HG03159 (cell line): Measurements from ENCODE around the gene PADI1.
"Not testable (repeated sequence)": the region's sequence is repeated elsewhere in the genome, so short reads cannot be mapped to it uniquely, and the experiment has no call there.

Source experiments
- ATAC-seq: cut with Tn5 transposase; IDR thresholded peaks from one replicate; pipeline ENCODE4 v1.9.1; 2021; ENCODE audit warnings: mild to moderate bottlenecking, moderate library complexity; ENCODE audit not compliant: unreplicated experiment

The PADI1 gene

DNA sequence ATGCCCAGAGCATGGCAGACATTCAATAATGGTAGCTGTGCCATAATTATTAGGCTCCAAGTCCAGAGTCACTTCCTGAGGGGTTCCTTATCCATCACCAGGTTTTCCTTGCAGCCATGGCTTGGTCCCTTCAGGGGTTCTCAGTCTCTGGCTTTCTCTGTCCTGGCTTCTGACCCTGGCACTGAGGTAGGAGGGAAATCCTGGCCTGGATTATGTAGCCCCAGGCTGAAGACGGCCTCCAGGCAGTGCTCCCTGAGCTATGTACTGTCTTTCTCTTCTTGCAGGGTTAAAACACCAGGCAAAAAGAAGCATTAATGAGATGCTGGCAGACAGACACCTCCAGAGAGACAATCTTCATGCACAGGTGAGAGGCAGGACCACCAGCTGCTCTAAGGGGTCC is 34.5 kb downstream of the PADI1 start:
- no peak for ATAC-seq

DNA sequence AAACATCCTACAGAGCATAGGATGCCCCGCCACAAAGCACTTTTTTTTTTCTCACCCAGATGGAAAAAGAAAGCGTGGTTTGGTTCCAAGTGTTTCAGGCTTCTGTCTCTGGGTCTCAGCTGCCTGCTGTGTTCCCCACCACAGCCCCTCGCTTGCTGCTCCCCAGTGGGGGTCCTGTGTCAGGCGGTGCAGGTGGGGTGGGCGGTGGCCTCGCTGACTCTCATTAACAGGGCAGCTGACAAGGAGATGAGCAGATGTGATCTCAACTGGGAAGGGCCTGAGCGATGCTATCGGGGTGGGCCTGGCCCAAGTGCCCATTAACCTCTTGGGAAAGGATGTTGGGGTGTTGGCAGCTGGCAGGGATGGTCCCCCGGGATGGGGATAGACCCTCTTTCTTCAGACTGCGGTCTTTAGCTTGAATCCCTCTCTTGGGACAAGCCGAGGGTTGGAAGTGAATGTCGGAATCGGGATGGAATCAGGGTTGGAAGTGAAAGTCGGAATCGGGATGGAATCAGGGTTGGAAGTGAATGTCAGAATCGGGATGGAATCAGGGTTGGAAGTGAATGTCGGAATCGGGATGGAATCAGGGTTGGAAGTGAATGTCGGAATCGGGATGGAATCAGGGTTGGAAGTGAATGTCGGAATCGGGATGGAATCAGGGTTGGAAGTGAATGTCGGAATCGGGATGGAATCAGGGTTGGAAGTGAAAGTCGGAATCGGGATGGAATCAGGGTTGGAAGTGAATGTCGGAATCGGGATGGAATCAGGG is 36.3 kb downstream of the PADI1 start:
- ATAC-seq, result not testable (repeated sequence)

DNA sequence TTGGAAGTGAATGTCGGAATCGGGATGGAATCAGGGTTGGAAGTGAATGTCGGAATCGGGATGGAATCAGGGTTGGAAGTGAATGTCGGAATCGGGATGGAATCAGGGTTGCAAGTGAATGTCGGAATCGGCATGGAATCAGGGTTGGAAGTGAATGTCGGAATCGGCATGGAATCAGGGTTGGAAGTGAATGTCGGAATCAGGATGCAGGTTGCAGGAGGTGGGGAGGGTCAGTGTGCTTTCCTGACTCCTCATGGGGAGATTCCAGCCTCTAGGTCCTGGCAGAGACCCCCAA is 36.8 kb downstream of the PADI1 start:
- not testable (repeated sequence) for ATAC-seq

DNA sequence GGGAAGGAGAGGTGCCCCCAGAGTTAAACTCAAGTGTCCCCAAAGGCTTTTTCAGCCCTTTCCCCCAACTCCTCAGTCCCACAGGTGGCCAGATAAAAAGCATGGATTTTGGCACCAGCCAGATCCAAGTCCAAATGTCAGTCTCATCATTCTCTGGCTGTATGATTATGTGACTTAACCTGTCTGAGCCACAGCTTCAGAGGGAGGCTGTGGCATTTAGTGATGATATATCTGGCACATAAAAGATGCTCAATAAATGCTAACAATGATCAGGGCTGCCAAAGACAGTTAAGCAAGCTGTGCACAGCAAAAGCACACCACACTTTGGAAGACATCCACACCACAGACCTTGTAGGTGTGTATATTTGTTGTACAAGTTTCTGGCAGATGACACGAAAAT is 38.3 kb downstream of the PADI1 start:
- ATAC-seq, result no peak

DNA sequence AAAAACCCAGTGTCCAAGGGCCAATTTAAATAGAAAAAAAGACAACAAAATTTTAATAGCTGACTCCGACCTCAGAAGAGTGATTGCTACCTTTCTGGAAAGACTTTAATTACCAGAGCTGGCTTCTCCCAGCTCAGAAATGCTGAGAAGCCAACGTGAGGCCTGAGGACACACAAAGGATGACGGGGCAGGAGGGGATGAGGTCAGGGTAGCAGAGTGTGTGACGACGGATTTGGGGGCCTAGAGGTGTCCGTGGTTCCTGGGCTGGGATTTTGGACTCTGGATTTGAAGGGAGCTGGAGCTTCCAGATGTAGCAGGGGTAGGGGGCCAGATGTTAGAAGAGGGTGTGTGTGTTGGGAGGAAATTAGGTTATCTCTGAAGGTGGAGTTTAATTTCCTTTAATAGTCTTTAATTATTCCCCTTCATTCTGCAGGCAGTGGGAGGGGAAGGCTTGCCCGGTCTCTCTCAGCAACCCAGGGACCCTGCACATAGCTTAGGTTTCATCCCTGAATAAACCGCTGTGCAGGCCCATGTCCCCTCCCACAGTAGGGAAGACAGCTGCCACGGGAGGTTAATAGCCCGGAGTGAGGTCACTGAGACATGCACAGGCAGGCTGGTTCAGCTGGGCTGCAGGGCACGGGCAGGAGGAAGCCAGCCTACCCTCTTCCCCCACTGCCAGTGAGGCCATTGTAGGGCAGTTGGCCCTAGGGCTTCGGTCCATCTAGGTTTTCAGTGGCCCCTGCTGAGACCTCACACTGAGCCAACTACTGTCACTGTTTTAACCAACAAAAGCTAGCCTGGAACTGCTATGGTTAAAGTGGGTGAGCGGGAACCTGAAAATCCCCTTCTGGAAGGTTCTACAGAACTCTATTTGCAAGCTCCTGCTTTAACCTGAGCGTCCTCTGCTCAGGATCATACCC is 40.2 kb downstream of the PADI1 start:
- ATAC-seq, result no peak

DNA sequence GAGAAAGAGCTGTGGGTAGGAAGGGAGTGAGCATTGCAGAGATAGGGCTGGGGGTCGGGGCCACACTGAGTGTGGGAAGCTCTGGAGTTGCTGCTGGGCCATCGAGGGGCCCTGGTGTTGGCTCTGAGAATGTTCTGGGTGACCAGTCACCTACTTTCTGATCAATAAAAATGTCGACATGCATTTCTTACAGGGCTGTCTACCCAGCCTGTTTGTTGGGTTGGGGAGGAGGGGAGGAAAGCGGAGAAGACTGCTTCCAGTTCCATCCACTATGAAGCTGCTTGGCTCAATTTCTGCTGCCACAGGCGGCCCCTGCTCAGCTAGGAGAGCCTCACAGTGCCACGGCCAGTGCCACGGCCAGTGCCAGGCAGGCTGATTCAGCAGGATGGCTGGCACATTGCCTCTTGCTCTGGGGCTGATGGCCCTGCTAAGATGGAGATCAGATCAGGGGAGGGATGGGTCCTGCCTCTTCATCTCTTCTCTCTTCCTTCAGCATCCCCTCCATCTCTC is 40.9 kb downstream of the PADI1 start:
- no peak for ATAC-seq

DNA sequence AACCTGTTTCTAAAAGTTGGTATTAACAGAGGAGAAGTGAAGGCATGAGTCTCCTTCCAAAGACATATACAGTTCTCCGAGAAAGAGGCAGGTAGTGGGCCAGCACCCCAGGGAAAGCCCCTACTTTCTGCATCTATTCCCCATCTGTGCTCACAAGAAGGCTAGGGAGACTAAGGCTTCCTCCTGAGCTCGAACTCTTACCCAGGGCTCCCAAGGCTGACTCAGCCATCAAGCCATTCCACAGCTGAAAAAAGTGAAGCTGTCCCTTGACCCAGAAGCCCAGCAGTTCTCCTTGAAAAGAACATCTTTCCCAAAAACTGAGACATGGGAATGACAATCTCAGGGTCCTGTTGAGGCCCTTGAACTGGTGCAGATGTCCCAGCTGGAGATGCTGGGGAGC is 42.0 kb downstream of the PADI1 start:
- ATAC-seq, result no peak

DNA sequence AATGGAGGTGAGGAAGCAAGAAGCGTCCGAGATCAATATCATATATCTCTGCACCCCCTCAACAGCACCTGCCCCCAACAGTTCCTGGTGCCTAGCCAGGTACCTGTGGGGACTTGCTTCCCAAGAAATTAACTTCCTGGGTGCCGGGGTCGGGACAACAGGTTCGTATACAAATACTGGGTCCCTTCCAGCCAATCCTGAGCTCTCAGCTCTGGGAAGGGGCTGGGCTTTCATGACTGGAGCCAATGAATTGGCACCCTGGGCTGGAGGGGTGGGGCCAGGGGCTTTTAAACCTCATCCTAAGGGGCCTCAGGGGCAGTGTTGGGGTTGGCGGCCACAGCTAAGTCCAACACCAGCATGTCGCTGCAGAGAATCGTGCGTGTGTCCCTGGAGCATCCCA is 43.9 kb downstream of the PADI1 start, which contains the start of gene PADI3:
Gene PADI3 (plus strand): TSS at position 318 of the 400 bp plus-strand sequence. CDS start 40 bp downstream, at position 358.
- no peak for ATAC-seq

DNA sequence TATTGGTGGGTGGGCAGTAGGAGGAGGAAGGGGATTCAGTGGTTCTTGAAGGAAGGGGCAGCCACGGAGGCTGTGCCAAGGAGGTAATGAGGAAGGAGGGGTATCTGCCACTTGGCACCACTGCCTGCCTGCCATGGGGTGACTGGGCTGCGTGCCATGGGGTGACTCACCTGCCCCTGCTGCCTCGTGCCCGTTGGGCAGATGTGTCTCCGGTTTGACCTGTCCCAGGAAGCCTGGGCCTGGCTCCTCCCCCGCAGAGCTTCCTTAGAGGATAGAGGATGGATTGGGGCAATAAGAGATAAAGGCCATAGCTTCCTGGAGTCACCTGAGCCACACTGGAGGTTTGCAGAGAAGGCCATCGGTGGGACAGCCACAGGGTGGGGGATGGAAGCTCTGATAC is 45.7 kb downstream of the PADI1 start:
- no peak for ATAC-seq

DNA sequence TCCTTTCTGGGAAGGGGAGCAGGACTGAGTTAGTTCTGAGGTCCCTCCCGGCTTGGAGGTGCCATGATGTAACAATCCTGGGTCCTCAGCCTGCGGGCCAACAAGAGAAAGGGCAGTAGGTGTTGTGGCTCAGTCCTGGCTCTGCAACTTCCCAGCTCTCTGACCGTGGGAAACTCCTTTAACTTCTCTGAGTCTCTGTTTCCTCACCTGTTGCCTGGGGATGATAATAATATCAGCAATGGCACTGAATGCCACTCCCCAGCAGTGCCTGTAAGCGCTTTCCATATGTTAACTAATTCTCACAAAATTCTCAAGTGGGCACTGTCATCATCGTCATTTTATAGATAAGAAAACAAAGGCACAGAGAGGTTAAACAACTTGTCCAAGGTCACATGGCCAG is 46.3 kb downstream of the PADI1 start:
- no peak for ATAC-seq

DNA sequence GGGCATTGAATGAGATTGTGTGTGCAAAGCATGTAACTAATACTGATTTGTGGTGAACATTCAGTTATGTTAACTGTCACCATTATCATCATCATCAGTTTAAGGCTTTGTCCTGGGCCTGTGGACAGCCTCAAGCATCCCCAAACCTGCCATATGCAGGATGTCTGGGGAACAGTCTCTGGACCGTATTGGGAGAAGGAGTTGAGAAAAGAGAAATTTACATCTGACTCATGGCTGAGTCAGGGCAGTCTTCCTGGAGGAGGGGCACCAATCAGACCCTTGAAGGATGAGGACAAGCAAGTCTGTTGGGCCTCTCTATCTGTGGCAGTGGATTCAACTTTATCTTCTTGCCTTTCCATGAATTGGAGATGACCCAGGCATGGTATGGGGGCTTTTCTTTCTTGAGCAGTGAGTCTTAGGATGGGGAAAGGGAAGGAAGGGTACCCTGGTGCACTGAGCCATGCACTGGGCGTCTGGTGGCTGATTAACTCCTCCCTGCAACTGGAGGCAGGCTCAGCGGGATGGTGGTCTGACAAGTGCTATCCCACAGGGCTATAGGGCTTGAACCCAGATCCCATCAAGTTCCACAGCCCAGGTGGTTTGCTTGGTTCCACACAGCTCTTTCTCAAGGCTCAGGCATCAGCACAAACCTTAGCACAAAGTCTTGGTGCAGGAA is 46.9 kb downstream of the PADI1 start:
- ATAC-seq, result no peak

DNA sequence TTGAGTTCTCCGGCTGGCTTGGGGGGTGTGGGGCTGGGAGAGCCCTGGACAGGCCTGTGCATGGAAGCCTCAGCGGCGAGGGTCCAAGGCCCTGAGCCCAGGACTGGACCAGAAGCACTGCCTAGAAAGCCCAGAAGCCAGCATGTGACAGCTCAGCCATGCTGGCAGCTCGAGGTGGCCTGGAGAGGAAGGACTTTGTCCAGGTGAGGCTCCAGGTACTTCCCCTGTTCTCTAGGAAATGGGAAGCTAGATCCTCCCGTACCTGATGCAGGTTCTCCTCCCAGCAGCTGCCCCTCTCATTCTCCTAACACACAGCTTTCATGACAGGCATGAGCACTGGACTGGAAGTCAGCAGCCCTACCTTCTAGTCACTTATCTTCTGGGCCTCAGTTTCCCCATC is 50.4 kb downstream of the PADI1 start:
- no peak for ATAC-seq

DNA sequence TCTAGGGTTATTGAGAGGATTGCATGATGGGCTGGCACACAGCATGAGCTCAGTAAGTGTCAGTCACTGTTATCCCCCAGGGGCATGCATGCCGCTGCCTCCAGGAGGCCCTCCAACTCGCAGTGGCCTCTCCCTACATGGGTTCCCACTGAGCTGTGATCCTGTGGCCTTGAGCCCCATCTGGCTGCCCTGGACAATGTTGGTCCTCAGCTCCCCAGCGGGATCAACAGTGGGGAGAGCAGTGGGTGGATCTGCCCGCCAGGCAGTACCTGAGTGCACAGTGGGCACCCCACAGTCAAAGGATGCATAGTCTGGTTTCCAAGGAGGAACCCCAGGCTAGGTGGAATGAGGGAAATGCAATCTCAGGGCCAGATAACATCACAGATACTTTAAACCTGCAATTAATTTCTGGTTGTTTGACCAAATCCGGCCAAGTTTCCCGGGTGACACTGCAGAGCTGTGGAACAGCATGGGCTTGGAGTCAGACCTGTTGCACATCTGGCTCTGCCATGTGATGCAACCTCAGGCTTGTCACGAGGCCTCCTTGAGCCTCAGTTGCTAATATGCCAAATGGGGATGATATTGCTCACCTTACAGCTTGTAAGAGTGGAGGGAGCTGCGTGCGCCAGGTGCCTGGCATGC is 53.3 kb downstream of the PADI1 start:
- no peak for ATAC-seq

DNA sequence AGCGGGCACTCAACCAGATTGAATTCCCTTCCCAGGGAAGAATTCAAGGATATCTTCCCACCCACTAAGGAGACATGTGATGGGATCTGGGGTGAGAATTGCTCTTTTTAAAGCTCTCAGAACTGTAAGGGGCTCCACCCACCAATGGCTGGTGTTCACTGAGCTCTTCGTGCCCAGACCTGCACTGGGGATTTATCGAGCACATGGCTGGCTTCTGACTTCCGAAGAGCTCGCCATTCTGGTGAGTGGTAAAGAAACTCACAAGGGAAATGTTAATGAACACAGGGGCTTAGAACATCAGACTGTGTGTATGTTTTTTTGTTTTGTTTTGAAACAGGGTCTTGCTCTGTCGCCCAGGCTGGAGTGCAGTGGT is 53.8 kb downstream of the PADI1 start:
- ATAC-seq, result no peak

DNA sequence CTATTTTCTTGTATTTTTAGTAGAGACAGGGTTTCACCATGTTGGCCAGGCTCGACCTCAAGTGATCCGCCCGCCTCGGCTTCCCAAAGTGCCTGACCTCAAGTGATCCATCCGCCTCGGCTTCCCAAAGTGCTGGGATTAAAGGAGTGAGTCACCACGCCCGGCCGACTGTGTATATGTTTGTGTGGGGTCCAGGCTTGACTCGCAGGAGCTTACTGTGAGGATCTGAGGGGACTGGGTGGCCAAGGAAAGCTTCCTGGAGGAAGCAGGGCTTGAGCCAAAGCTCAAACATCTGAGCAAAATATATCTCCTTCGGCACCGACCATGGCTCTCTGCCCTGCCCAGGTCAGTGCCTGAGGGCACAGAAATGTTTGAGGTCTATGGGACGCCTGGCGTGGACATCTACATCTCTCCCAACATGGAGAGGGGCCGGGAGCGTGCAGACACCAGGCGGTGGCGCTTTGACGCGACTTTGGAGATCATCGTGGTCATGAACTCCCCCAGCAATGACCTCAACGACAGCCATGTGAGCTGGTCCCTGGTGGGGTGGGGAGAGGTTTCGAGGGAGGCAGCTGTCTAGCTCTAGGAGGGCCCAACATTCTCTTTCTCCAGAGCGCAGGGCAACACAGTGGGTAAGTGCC is 54.4 kb downstream of the PADI1 start:
- no peak for ATAC-seq

DNA sequence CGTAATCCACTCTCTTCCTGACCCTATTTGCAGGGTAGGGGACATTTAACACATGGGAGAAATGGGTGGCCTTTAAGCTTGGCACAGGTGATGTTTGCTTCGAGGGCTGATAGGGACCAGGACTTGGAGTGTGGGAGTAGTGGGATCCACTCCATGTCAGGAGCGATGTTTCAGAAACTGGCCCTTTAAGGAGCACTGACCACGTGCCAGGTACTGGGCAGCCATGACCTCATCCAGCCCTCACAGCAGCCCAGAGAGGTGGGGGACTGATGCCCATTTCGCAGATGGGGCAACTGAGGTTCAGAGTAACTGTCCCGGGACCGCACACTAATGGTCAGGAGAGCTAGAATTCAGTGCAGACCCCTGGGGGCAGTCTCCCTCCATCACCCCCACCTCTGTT is 55.3 kb downstream of the PADI1 start:
- ATAC-seq, result no peak

DNA sequence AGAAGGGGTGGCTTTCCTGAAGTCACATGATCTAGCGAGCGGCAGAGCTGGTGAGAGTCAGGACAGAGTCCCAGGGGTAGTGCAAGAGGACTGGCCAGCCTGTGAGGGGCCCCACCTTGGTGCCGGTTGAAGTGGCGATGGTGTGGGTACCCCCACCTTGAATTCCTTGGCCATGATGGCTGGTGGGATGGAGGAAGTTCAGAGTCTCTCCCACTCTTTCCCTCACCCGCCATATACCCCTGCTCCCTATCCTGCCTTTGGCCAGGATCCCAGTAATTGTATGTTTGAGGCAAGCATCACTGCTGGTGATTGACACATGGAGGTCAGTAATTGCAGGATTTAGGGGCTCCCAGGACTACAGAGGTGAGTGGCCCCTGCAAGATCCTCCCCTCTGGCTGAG is 55.8 kb downstream of the PADI1 start:
- ATAC-seq, result no peak

DNA sequence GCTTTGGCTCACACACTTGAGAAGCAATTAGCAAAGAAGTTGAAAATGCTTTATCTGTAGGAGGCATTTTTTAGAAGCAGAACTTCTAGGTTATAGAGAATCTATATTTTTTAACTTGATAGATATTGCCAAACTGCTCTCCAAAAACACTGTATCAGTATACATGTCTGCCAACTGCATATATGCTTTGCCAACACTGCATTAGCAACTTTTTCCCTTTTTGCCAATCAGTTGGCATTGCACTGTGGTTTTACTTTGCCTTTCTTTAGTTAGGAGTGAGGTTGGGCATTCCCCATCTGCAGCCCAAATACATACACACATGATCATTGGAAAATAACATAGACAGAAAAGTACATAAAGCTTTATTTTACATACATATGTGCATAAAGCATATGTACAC is 59.0 kb downstream of the PADI1 start:
- ATAC-seq, result no peak

DNA sequence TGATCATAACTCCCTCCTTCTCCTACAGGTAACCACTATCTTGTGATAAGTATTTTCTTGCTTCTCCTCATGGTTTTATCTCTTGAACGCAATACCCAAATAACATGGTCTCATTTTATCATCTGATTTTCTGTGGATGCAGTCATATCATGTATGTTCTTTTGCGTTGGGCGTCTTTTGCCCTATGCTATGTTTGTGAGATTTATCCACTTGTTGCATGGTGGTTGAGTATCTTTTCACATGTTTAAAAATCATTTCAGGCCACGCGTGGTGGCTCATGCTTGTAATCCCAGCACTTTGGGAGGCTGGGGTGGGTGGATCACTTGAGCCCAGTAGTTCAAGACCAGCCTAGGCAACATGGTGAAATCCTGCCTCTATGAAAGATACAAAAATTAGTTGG is 59.5 kb downstream of the PADI1 start:
- ATAC-seq, result no peak

DNA sequence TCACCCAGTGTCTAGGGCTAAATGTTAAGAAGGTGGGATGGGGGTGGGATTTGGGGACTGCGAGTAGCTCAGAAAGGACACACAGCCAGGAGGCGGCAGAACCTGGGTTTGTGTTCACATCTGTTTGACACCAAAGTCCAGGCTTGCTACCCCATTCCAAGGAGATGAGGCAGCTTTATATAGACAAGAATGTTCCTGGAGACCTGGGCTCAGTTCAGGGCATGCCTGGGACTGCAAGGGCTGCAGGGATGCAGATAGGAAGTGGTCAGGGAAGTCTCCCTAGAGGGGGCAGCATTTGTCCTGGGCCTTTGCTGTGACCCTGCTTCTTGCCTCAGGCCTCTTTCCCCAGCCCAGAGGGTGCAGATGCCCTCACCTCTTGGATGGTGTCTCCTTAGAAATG is 60.2 kb downstream of the PADI1 start:
- no peak for ATAC-seq

DNA sequence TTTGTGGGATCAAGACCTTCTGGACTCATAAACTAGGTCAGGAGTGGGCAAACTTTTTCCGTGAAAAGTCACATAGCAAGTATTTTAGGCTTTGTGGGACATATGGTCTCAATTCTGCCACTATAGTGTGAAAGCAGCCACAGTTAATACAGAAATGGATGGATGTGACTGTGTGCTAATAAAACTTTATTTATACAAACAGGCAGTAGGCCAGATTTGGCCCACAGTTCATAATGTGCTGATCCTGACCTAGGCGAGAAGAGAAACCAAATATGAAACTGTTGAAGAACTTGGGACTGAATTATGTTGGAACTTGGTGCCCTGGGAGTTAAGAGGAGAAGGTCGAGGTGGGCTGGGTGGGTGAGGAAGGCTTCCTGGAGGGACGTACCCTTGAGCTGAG is 61.0 kb downstream of the PADI1 start:
- no peak for ATAC-seq
